22Rv1 (cell line): ENCODE data around the gene LMCD1.

Experiments used
- H3K27ac ChIP-seq: fragments of 450-650 bp; 2 replicates; pipeline ENCODE4 v1.5.1; 2017
- ZFX ChIP-seq: fragments of 450-650 bp; IDR thresholded peaks from 2 replicates; pipeline ENCODE4 v1.6.1; 2017; ENCODE audit warnings: antibody characterized with exemption, borderline replicate concordance
- TF ChIP-seq, protein P1 (sequence below): fragments of 450-650 bp; IDR thresholded peaks from 2 replicates; pipeline ENCODE4 v1.5.1; 2017; ENCODE audit warnings: mild to moderate bottlenecking

The LMCD1 gene

DNA sequence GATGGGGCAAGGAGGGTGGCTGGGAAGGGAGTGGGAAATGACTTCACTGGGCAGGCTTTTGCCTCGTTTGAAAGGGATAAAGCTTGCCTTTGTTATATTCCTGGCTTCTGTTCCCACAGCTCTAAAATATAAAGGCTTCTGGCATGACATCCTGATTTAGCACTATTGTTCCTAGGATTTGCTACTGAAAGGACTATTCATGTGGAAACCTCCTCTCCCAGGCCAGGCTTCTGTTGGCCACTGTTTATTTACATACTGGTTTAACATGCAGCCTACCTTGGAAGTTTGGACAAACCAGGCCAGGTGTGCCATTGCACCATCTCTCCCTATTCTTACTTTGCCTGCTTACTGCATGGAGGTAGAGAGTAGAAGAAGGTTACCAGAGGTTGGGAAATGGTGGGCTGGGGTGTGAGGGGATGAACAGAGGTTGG lies 2.4 kb upstream of the LMCD1 start:
- no peak overlapping the region for H3K27ac ChIP-seq
- TF ChIP-seq, protein P1, sequence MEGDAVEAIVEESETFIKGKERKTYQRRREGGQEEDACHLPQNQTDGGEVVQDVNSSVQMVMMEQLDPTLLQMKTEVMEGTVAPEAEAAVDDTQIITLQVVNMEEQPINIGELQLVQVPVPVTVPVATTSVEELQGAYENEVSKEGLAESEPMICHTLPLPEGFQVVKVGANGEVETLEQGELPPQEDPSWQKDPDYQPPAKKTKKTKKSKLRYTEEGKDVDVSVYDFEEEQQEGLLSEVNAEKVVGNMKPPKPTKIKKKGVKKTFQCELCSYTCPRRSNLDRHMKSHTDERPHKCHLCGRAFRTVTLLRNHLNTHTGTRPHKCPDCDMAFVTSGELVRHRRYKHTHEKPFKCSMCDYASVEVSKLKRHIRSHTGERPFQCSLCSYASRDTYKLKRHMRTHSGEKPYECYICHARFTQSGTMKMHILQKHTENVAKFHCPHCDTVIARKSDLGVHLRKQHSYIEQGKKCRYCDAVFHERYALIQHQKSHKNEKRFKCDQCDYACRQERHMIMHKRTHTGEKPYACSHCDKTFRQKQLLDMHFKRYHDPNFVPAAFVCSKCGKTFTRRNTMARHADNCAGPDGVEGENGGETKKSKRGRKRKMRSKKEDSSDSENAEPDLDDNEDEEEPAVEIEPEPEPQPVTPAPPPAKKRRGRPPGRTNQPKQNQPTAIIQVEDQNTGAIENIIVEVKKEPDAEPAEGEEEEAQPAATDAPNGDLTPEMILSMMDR: no peak
- no peak for TF ChIP-seq ZFX

DNA sequence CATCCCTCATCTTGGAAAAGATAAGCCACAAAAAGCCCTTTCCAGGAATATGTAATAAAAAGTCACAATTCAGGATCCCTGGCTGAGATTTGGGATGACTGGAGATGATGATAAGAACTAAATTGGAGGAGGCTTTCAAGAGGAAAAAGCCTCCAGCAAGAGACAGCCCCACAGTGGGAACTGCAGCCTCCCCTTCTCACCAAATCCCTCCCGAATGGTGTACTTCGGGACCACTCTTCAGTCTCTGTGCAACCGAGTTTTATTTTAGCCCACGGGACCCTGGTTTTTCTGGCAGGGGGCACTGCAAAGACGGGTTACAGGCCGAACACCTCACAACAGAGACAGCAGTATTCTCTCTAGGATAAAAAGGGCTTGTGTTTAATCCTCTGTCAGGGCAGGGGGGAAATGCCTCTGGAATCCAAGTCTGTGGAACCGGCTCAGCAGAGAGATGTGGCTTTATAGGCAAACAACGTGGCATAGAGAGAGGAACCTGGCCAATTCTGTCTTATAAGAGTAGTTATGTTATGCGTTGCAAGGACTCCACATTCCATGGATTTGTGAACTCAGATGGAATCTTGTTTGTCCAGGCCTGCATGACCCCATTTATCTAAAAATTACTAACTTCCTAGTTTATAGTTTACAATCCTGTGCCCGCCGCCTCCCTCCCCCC lies 1.2 kb upstream of the LMCD1 start:
- TF ChIP-seq, protein P1: no peak
- TF ChIP-seq ZFX: no peak
- no peak overlapping the region for H3K27ac ChIP-seq

DNA sequence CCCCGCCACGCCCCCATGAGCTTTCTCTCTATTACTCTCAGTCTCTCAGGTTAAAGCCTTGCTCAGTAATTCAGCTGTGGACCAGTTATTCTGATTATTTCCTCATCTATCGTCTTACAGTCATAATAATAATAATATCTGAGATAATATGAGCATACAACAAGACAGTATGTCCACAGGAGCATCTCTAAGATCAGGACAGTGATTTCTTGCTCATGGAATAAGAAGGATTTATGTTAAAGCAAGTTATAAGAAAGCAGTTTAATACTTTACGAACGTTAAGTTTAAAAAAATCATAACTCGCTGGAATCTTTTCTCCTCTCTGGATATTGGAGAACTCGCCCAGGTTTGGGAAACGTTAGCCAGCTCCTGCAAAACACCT lies 643 bp upstream of the LMCD1 start:
- no peak for TF ChIP-seq ZFX
- TF ChIP-seq, protein P1: no peak
- H3K27ac ChIP-seq: 0 out of 2 replicates have a peak overlapping the region, but pooled peaks have one; percentile 36

DNA sequence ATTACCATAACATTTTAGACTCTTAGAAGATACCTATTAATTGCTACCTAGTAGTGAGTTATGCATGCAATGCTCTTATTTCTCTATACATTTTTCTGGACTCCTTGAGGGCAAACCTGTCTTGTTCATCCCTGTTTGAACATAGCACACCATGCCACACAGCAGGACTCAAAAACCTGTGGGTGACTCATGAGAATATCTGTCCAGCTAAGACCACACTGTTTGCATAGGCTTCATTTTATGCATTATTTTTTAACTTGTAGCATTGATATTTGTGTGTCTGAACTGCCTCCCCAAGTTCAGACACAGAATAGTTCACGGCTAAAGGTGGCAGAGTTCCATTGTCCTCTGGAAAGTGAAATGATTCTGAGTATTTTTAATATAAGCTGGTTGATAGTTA lies 1.8 kb downstream of the LMCD1 start:
- H3K27ac ChIP-seq: no peak overlapping the region
- TF ChIP-seq, protein P1: no peak
- no peak for TF ChIP-seq ZFX

DNA sequence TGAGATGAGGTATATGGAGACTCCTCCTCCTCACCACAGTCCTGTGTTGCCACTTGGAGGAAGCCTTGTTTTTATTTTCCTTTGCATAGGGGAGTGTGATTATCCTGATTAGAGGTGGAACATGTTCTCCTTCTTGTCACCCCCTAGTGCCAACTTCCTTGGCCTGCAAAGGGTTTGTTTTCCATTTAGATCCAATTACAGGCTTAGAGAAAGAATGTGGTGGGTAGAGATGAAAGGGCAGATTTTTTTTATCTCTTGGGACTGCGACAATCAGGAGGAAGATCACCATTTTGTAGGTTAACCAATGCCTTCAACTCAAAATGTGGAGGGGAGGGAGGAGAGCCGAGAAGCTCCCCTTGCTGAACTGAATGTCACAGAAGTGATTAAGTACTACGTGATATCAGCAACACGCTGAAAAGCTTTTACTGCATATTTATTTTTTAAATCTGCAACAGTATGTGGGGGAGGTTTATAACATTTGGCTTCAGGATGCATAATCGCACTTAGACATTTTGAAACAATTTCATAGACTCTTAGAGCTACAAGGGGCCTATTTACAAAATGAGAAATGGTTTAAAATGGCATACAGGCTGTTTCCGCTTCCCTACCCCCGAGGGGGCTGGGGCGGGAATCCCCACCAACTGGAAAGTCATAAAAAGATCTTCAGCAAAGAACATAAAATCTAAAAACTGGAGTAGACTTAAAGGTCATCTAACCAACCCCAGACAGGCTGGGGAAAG lies 2.4 kb downstream of the LMCD1 start:
- TF ChIP-seq, protein P1: no peak
- no peak for TF ChIP-seq ZFX
- no peak overlapping the region for H3K27ac ChIP-seq

DNA sequence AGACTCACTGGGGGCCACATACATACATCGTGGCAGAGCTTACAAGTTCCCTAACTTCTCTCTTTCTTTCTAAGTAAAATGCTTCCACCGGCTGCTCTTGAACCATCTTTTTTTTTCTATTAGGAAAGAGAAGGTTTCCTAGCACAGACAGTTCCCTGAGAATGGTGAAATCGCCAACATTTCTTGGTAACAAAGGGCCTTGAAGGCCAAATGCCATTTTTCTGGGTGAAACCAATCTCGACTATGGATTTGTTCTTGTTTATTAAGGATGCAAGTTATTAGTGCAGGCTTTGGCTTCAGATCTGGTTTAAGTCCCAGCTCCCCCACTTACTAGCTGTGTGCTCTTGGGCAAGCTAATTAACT lies 3.0 kb downstream of the LMCD1 start:
- TF ChIP-seq, protein P1: no peak
- no peak for TF ChIP-seq ZFX
- no peak overlapping the region for H3K27ac ChIP-seq

DNA sequence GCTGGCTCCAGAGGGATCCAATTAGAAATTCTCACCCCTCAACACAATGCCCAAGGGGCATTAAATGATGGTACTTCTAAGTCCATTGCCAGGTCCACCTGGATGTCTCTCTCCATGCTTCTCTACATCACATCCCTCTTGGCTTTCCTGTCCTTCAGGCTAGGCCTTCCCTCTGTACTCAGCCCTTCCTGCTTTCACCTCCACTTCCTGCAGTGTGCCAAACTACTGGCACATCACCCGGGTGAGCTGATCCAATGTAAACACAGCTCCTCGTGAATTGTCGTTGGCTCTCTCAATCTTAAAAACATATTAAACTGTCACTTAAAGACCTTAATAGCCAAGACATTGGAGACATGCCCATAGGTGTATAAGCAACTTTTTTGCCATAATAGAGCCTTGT lies 4.0 kb downstream of the LMCD1 start:
- H3K27ac ChIP-seq: no peak overlapping the region

More for the DNA sequence above, 4.0 kb downstream of the LMCD1 start:
- TF ChIP-seq, protein P1: no peak
- no peak for TF ChIP-seq ZFX
